HepG2 (cell line): Measurements from ENCODE around the gene TMEM120A. TPM values are rescaled to one million over a fixed set of nuclear protein-coding genes. Genes with fewer than 3 reads are reported as not detected.

ENCODE experiments used
- AHR ChIP-seq: IDR thresholded peaks from 2 replicates; pipeline ENCODE4 v1.6.1; 2018; ENCODE audit warnings: missing genetic modification reagents, missing compliant biosample characterization
- BRF2 ChIP-seq: sonication (generic); formaldehyde crosslinking; IDR thresholded peaks from 2 replicates; pipeline ENCODE4 v1.8.1; 2022; ENCODE audit warnings: mild to moderate bottlenecking, missing genetic modification reagents
- ELF1 ChIP-seq: sonication (generic); formaldehyde crosslinking; IDR thresholded peaks from 2 replicates; pipeline ENCODE4 v1.4.0; 2020; ENCODE audit warnings: missing genetic modification reagents
- ELF3 ChIP-seq: IDR thresholded peaks from 2 replicates; pipeline ENCODE4 v1.6.1; 2016; ENCODE audit warnings: missing genetic modification reagents, missing compliant biosample characterization
- HOXA5 ChIP-seq: sonication (generic); formaldehyde crosslinking; IDR thresholded peaks from 2 replicates; pipeline ENCODE4 v1.4.0; 2020; ENCODE audit warnings: missing genetic modification reagents
- KMT2B ChIP-seq: IDR thresholded peaks from 2 replicates; pipeline ENCODE4 v1.6.1; 2016; ENCODE audit warnings: missing genetic modification reagents, missing compliant biosample characterization
- LCORL ChIP-seq, 2 experiments: fragments of 450-650 bp in 1 of 2; sonication (generic) in 1 of 2; formaldehyde crosslinking in 1 of 2; IDR thresholded peaks; 2 replicates each; pipeline versions ENCODE4 v1.5.0 to v1.6.1; 2017 to 2020; ENCODE audit warnings: antibody characterized with exemption in 1 of 2, missing genetic modification reagents in 1 of 2
- MTA3 ChIP-seq: sonication (generic); formaldehyde crosslinking; IDR thresholded peaks from 2 replicates; pipeline ENCODE4 v1.4.0; 2020; ENCODE audit warnings: missing genetic modification reagents
- NCOA2 ChIP-seq: sonication (generic); formaldehyde crosslinking; IDR thresholded peaks from 2 replicates; pipeline ENCODE4 v1.8.0; 2022; ENCODE audit warnings: inconsistent platforms
- PREB ChIP-seq: sonication (generic); formaldehyde crosslinking; IDR thresholded peaks from 2 replicates; pipeline ENCODE4 v1.4.0; 2020; ENCODE audit warnings: missing genetic modification reagents
- RBM39 ChIP-seq: fragments of 200-400 bp; formaldehyde crosslinking; IDR thresholded peaks from one replicate; pipeline ENCODE4 v1.6.1; 2018; ENCODE audit warnings: antibody characterized with exemption, mild to moderate bottlenecking, low read depth, low read length; ENCODE audit not compliant: poor library complexity, severe bottlenecking
- REPIN1 ChIP-seq: sonication (generic); formaldehyde crosslinking; IDR thresholded peaks from 2 replicates; pipeline ENCODE4 v1.8.0; 2022; ENCODE audit warnings: missing genetic modification reagents, low read depth, mild to moderate bottlenecking, borderline replicate concordance
- RXRB ChIP-seq: IDR thresholded peaks from 2 replicates; pipeline ENCODE4 v1.6.1; 2016; ENCODE audit warnings: borderline replicate concordance, missing genetic modification reagents, missing compliant biosample characterization
- SMAD3 ChIP-seq: sonication (generic); formaldehyde crosslinking; IDR thresholded peaks from 2 replicates; pipeline ENCODE4 v1.4.0; 2020; ENCODE audit warnings: missing genetic modification reagents
- TBX2 ChIP-seq: sonication (generic); formaldehyde crosslinking; IDR thresholded peaks from 2 replicates; pipeline ENCODE4 v1.5.0; 2020; ENCODE audit warnings: missing genetic modification reagents, mild to moderate bottlenecking, borderline replicate concordance
- TCF7 ChIP-seq: sonication (generic); IDR thresholded peaks from 2 replicates; pipeline ENCODE4 v1.6.1; 2016; ENCODE audit warnings: antibody characterized with exemption, low read depth
- TFAP4 ChIP-seq: sonication (generic); IDR thresholded peaks from 2 replicates; pipeline ENCODE4 v1.6.1; 2016; ENCODE audit warnings: low read depth, borderline replicate concordance
- ZBTB3 ChIP-seq: sonication (generic); formaldehyde crosslinking; IDR thresholded peaks from 2 replicates; pipeline ENCODE4 v1.4.0; 2020; ENCODE audit warnings: low read depth, mild to moderate bottlenecking, moderate library complexity, missing genetic modification reagents, borderline replicate concordance
- ZBTB46 ChIP-seq: sonication (generic); formaldehyde crosslinking; IDR thresholded peaks from 2 replicates; pipeline ENCODE4 v1.4.0; 2020; ENCODE audit warnings: mild to moderate bottlenecking, missing genetic modification reagents, borderline replicate concordance
- ZMYM3 ChIP-seq: sonication (generic); formaldehyde crosslinking; IDR thresholded peaks from 2 replicates; pipeline ENCODE4 v1.5.1; 2020; ENCODE audit warnings: mild to moderate bottlenecking, missing genetic modification reagents
- ZNF430 ChIP-seq: sonication (generic); formaldehyde crosslinking; IDR thresholded peaks from 2 replicates; pipeline ENCODE4 v1.9.0; 2021; ENCODE audit warnings: mild to moderate bottlenecking, missing genetic modification reagents
- ZNF44 ChIP-seq: sonication (generic); formaldehyde crosslinking; IDR thresholded peaks from 2 replicates; pipeline ENCODE4 v1.5.1; 2020; ENCODE audit warnings: mild to moderate bottlenecking, missing genetic modification reagents
- ZNF614 ChIP-seq: IDR thresholded peaks from 2 replicates; pipeline ENCODE4 v1.6.1; 2018; ENCODE audit warnings: missing biosample characterization, missing genetic modification reagents, inconsistent platforms, borderline replicate concordance
- ZNF674 ChIP-seq: sonication (generic); formaldehyde crosslinking; IDR thresholded peaks from 2 replicates; pipeline ENCODE4 v1.5.0; 2020; ENCODE audit warnings: low read depth, mild to moderate bottlenecking, missing genetic modification reagents
- ZSCAN29 ChIP-seq: sonication (generic); formaldehyde crosslinking; conservative IDR thresholded peaks from 2 replicates; pipeline ENCODE4 v1.4.0; 2020; ENCODE audit warnings: mild to moderate bottlenecking, missing genetic modification reagents
- polyA plus RNA-seq, 8 experiments: library from polyadenylated mRNA; depleted of rRNA in 3 of 8; stranded (reverse) in 7 of 8; unstranded in 1 of 8; fragments of >200 nt; fragmentation: Illumina TruSeq in 4 of 8; extraction: Trizol in 4 of 8; gene quantifications; 2 replicates each; pipeline versions ENCODE4 v1.2.1 to v1.2.3, GENCODE V29; 2011 to 2016; ENCODE audit warnings: low read depth in 4 of 8, missing spikeins in 1 of 8, mixed read lengths in 1 of 8; ENCODE audit not compliant: insufficient read depth in 1 of 8
- total RNA-seq, 5 experiments: library from RNA; depleted of rRNA; stranded (reverse); fragments of >200 nt; fragmentation: Illumina TruSeq; extraction: Trizol; gene quantifications; 2 replicates each; pipeline ENCODE4 v1.2.3, GENCODE V29; 2016; ENCODE audit warnings: low read depth in 1 of 5

TMEM120A gene
- total and polyA plus RNA-seq, 2 of the 13 experiments (the other 11 are each of a cell fraction or from before 2014, with no cell fraction given): 40.3 to 102 TPM

GRCh38 chr7:75945297-75946168 lies 48.9 kb downstream of the TMEM120A start (continued):
- no peak for TF ChIP-seq TFAP4
- TF ChIP-seq LCORL (IDR thresholded peaks at IDR 0.05): no peak
- peak; percentile 46; the same call in 1 of the 2 replicates for TF ChIP-seq LCORL (CRISPR knock-in tag; IDR thresholded peaks at IDR 0.05)
- TF ChIP-seq BRF2 (CRISPR knock-in tag): no peak
- TF ChIP-seq NCOA2 (CRISPR knock-in tag): peak; percentile 74
- no peak for TF ChIP-seq ZNF674 (CRISPR knock-in tag)
- TF ChIP-seq ELF1: peak; percentile 61
- no peak for TF ChIP-seq MTA3
- 0 out of 2 replicates have a peak, but pooled peaks have one; percentile 32 for TF ChIP-seq ZNF430 (CRISPR knock-in tag)
- 0 out of 2 replicates have a peak, but pooled peaks have one; percentile 18 for TF ChIP-seq KMT2B
- TF ChIP-seq ZBTB46 (CRISPR knock-in tag): no peak
- TF ChIP-seq REPIN1 (CRISPR knock-in tag): 0 out of 2 replicates have a peak, but pooled peaks have one; percentile 22
- TF ChIP-seq AHR: no peak
- peak; percentile 63 for TF ChIP-seq RXRB (CRISPR knock-in tag)
- no peak for TF ChIP-seq ZMYM3
- no peak for TF ChIP-seq ZNF44 (CRISPR knock-in tag)
- TF ChIP-seq SMAD3 (CRISPR knock-in tag): peak; percentile 49; the same call in 1 of the 2 replicates
- TF ChIP-seq ZSCAN29: no peak
- peak; percentile 81; the same call in 1 of the 2 replicates for TF ChIP-seq ELF3 (CRISPR knock-in tag)
- 0 out of 2 replicates have a peak, but pooled peaks have one; percentile 6 for TF ChIP-seq TCF7
- 0 out of 2 replicates have a peak, but pooled peaks have one; percentile 48 for TF ChIP-seq ZNF614
- TF ChIP-seq PREB: no peak
- TF ChIP-seq ZBTB3 (CRISPR knock-in tag): peak; percentile 51; the same call in 1 of the 2 replicates
- TF ChIP-seq HOXA5 (CRISPR knock-in tag): peak; percentile 57; the same call in 1 of the 2 replicates
- TF ChIP-seq TBX2 (CRISPR knock-in tag): peak; percentile 58
- TF ChIP-seq RBM39: no peak
